SK-N-SH (cell line): ENCODE measurements around the gene AREL1. TPM values are rescaled to one million over a fixed set of nuclear protein-coding genes. Genes with fewer than 3 reads are reported as not detected.

ENCODE experiments used
- CTCF ChIA-PET: fragments of 300-600, 350-600 bp; formaldehyde crosslinking; extraction: SDS; loops from one replicate; lab custom pipeline; 2021; lab: Yijun Ruan, JAX
- POLR2A ChIA-PET: fragments of 350-600 bp; sonication (Branson Sonifier 250); formaldehyde crosslinking; extraction: SDS; loops from one replicate; lab custom pipeline; 2020; ENCODE audit warnings: antibody characterized with exemption, inconsistent platforms; lab: Yijun Ruan, JAX
- DNase-seq: peaks from one replicate; pipeline ENCODE4 v3.0.0; 2012
- H2AFZ ChIP-seq: fragments of 200-600 bp; sonication (generic); 2 replicates; pipeline ENCODE4 v1.8.1; 2016; ENCODE audit warnings: antibody characterized with exemption, mild to moderate bottlenecking, low read depth
- H3F3A ChIP-seq: fragments of 200-600 bp; sonication (generic); replicated peaks from 2 replicates; pipeline ENCODE3; 2016; ENCODE audit warnings: antibody characterized with exemption, mild to moderate bottlenecking; ENCODE audit not compliant: insufficient read depth
- H3K27ac ChIP-seq, 2 experiments: fragments of 200-500 bp in 1 of 2; fragments of 200-600 bp in 1 of 2; sonication (Bioruptor generic) in 1 of 2; sonication (generic), shearing (Covaris generic) in 1 of 2; 2 replicates each; pipeline versions ENCODE4 v1.5.1 to v1.6.1; 2014 to 2016; ENCODE audit warnings: low read depth in 2 of 2, inconsistent platforms in 1 of 2, low read length in 1 of 2, mild to moderate bottlenecking in 1 of 2, mixed read lengths in 1 of 2
- H3K27me3 ChIP-seq: fragments of 200-600 bp; sonication (generic), shearing (Covaris generic); 2 replicates; pipeline ENCODE4 v1.6.1; 2016; ENCODE audit warnings: mixed run types; ENCODE audit not compliant: insufficient read depth
- H3K36me3 ChIP-seq, 2 experiments: fragments of 200-500 bp in 1 of 2; fragments of 200-600 bp in 1 of 2; sonication (Bioruptor generic) in 1 of 2; sonication (generic) in 1 of 2; replicated peaks in 1 of 2; 2 replicates each; pipeline versions ENCODE3 to v1.5.1; 2014 to 2016; ENCODE audit warnings: low read length in 1 of 2, mild to moderate bottlenecking in 1 of 2; ENCODE audit not compliant: insufficient read depth in 2 of 2, control insufficient read depth in 1 of 2
- H3K4me1 ChIP-seq, 2 experiments: fragments of 200-500 bp in 1 of 2; fragments of 200-600 bp in 1 of 2; sonication (Bioruptor generic) in 1 of 2; sonication (generic), shearing (Covaris generic) in 1 of 2; 2 replicates each; pipeline versions ENCODE4 v1.5.1 to v1.6.1; 2014 to 2016; ENCODE audit warnings: low read depth in 1 of 2, low read length in 1 of 2, mixed run types in 1 of 2; ENCODE audit not compliant: insufficient read depth in 2 of 2, control insufficient read depth in 1 of 2
- H3K4me2 ChIP-seq: fragments of 200-600 bp; sonication (generic), shearing (Covaris generic); 2 replicates; pipeline ENCODE4 v1.6.1; 2017; ENCODE audit warnings: mixed run types
- H3K4me3 ChIP-seq, 2 experiments: fragments of 200-500 bp in 1 of 2; fragments of 200-600 bp in 1 of 2; sonication (Bioruptor generic) in 1 of 2; sonication (generic), shearing (Covaris generic) in 1 of 2; 2 replicates each; pipeline versions ENCODE4 v1.5.1 to v1.8.1; 2014 to 2016; ENCODE audit warnings: low read depth in 2 of 2, inconsistent platforms in 1 of 2, low read length in 1 of 2, mild to moderate bottlenecking in 1 of 2, mixed read lengths in 1 of 2, moderate library complexity in 1 of 2
- H3K79me2 ChIP-seq: fragments of 200-600 bp; sonication (generic); 2 replicates; pipeline ENCODE4 v1.8.1; 2017; ENCODE audit warnings: mild to moderate bottlenecking; ENCODE audit not compliant: insufficient read depth
- H3K9ac ChIP-seq: fragments of 200-600 bp; sonication (generic); 2 replicates; pipeline ENCODE4 v1.6.1; 2017; ENCODE audit warnings: mixed run types
- H3K9me2 ChIP-seq: fragments of 200-600 bp; sonication (generic); 2 replicates; pipeline ENCODE4 v1.6.1; 2017; ENCODE audit warnings: mixed run types
- H3K9me3 ChIP-seq: fragments of 200-600 bp; sonication (generic); 2 replicates; pipeline ENCODE4 v1.6.1; 2017; ENCODE audit warnings: mixed run types, mild to moderate bottlenecking, moderate library complexity
- H4K20me1 ChIP-seq: fragments of 200-600 bp; sonication (generic); 2 replicates; pipeline ENCODE4 v1.6.1; 2017; ENCODE audit warnings: mild to moderate bottlenecking, mixed run types; ENCODE audit not compliant: insufficient read depth
- ELF1 ChIP-seq: IDR thresholded peaks from 2 replicates; pipeline ENCODE4 v1.4.0; 2012
- EP300 ChIP-seq, 2 experiments: IDR thresholded peaks; 2 replicates each; pipeline versions ENCODE4 v1.4.0 to v1.6.1; 2012; ENCODE audit warnings: borderline replicate concordance in 1 of 2, low read depth in 1 of 2, low read length in 1 of 2
- FOSL2 ChIP-seq: IDR thresholded peaks from 2 replicates; pipeline ENCODE4 v1.4.0; 2012; ENCODE audit warnings: low read depth, mild to moderate bottlenecking, moderate library complexity, borderline replicate concordance
- IRF3 ChIP-seq: fragments of 150-350 bp; IDR thresholded peaks from 2 replicates; pipeline ENCODE4 v1.6.1; 2016; ENCODE audit warnings: mild to moderate bottlenecking, low read depth, low read length
- MXI1 ChIP-seq: IDR thresholded peaks from 2 replicates; pipeline ENCODE4 v1.6.1; 2012; ENCODE audit warnings: mild to moderate bottlenecking, low read depth, low read length, improper control_type of control experiment
- PBX3 ChIP-seq: IDR thresholded peaks from 2 replicates; pipeline ENCODE4; 2012
- RAD21 ChIP-seq: IDR thresholded peaks from 2 replicates; pipeline ENCODE4 v1.6.1; 2012; ENCODE audit warnings: mild to moderate bottlenecking, low read length
- REST ChIP-seq: IDR thresholded peaks from 2 replicates; pipeline ENCODE4 v1.6.1; 2012; ENCODE audit warnings: mild to moderate bottlenecking, low read depth, low read length, moderate library complexity
- SIN3A ChIP-seq: IDR thresholded peaks from 2 replicates; pipeline ENCODE4 v1.6.1; 2012; ENCODE audit warnings: low read depth, mild to moderate bottlenecking, low read length, moderate library complexity, borderline replicate concordance
- TAF1 ChIP-seq: IDR thresholded peaks from 2 replicates; pipeline ENCODE4 v1.6.1; 2012; ENCODE audit warnings: low read depth, mild to moderate bottlenecking, low read length, moderate library complexity, borderline replicate concordance
- TEAD4 ChIP-seq: IDR thresholded peaks from 2 replicates; pipeline ENCODE4 v1.4.0; 2012; ENCODE audit warnings: mild to moderate bottlenecking, borderline replicate concordance; ENCODE audit not compliant: insufficient read depth
- USF1 ChIP-seq: IDR thresholded peaks from 2 replicates; pipeline ENCODE4 v1.4.0; 2012; ENCODE audit warnings: low read depth, borderline replicate concordance
- USF2 ChIP-seq: fragments of 150-350 bp; IDR thresholded peaks from 2 replicates; pipeline ENCODE4 v1.6.1; 2017; ENCODE audit warnings: antibody characterized with exemption, low read length, low read depth, borderline replicate concordance
- ZBTB33 ChIP-seq: IDR thresholded peaks from 2 replicates; pipeline ENCODE4 v1.4.0; 2012; ENCODE audit warnings: low read depth, borderline replicate concordance
- WGBS: methylation state at CpG from one replicate; pipeline ENCODE4 v1.1.6; 2017; ENCODE audit warnings: low lambda C conversion rate; 5-methylcytosine and 5-hydroxymethylcytosine counted together
- polyA plus RNA-seq, 3 experiments: library from polyadenylated mRNA; depleted of rRNA; stranded (reverse); fragments of >200 nt; gene quantifications; 2 replicates each; pipeline ENCODE4 v1.2.3, GENCODE V29; 2012

AREL1 gene
- polyA plus RNA-seq, 1 of the 3 experiments (the other 2 are of a cell fraction), result 35.1 TPM

GRCh38 chr14:74693191-74693590 lies 19.7 kb downstream of the AREL1 start:
- Histone ChIP-seq H3K27me3 (no peaks in the 10 kb centered on the region), H3K9me3 (no peaks in the 10 kb centered on the region), H3K4me3 (no peak overlapping the region), H3K9me2 (no peaks in the 10 kb centered on the region), H3F3A (peaks cover 14% of the 10 kb centered on the region), H3K79me2 (peaks cover 85% of the 10 kb centered on the region), H3K9ac (no peak overlapping the region), H3K36me3 (peaks cover 28 to 52% of the 10 kb centered on the region in 2 experiments), H2AFZ (no peak overlapping the region), H3K4me2 (no peak overlapping the region), H3K4me1 (peaks cover 0 to 10% of the 10 kb centered on the region in 2 experiments; a peak in 1 of 4 replicates), H4K20me1 (peaks cover 16% of the 10 kb centered on the region), H3K27ac (no peak overlapping the region)
- WGBS, result 94% methylated on average over 3 of the region's 3 CpGs
- ChIA-PET CTCF (interaction anchor here (1.5 kb wide), 1 partner anchor 80 kb away, joined by 5 read pairs; no protein-coding TSS in a partner anchor), POLR2A (no interaction called here)
- no peak for DNase-seq
- no peak for TF ChIP-seq ZBTB33
- no peak for TF ChIP-seq USF1
- TF ChIP-seq FOSL2, result no peak
- TF ChIP-seq SIN3A, result no peak
- TF ChIP-seq RAD21, result no peak

GRCh38 chr14:74691456-74691855 lies 21.4 kb downstream of the AREL1 start:
- Histone ChIP-seq H2AFZ (no peak overlapping the region), H3K9me2 (no peaks in the 10 kb centered on the region), H3K4me3 (no peak overlapping the region), H3K36me3 (peaks cover 30 to 58% of the 10 kb centered on the region in 2 experiments), H3K9ac (no peak overlapping the region), H3K9me3 (no peaks in the 10 kb centered on the region), H3F3A (peaks cover 5% of the 10 kb centered on the region), H3K27ac (no peak overlapping the region), H4K20me1 (peaks cover 8% of the 10 kb centered on the region), H3K27me3 (no peaks in the 10 kb centered on the region), H3K4me1 (no peaks in the 10 kb centered on the region), H3K79me2 (peaks cover 69% of the 10 kb centered on the region), H3K4me2 (no peak overlapping the region)
- no peak for DNase-seq
- POLR2A ChIA-PET, result no interaction called here
- CTCF ChIA-PET, result no interaction called here
- WGBS, result 95% methylated on average over 2 of the region's 2 CpGs
- TF ChIP-seq TEAD4, result no peak
- no peak for TF ChIP-seq ZBTB33
- TF ChIP-seq TAF1, result no peak
- TF ChIP-seq IRF3, result no peak
- no peak for TF ChIP-seq ELF1
- no peak for TF ChIP-seq MXI1
- TF ChIP-seq PBX3, result no peak
- no peak for TF ChIP-seq EP300 (IDR thresholded peaks at IDR 0.05; ENCODE audit: borderline replicate concordance in 1 of 2, low read depth in 1 of 2, low read length in 1 of 2)
- no peak for TF ChIP-seq USF2
- no peak for TF ChIP-seq REST
